Endothelial cell of umbilical vein (primary cell): ENCODE results near the gene FGR. TPM values are rescaled to one million over a fixed set of nuclear protein-coding genes. Genes with fewer than 3 reads are reported as not detected.
A peak's percentile ranks its signal among the peaks of the same experiment; 100 is the strongest.

Experiments
- BruUV-seq: library from RNA; stranded (reverse); fragments of 400-500 nt; replicated peaks from 2 replicates; lab custom pipeline; 2021; lab: Mats Ljungman, UMichigan
- CTCF ChIA-PET: fragments of 300-600, 350-600 bp; sonication (Branson Sonifier 250); formaldehyde crosslinking; loops from one replicate; lab custom pipeline; 2021; ENCODE audit warnings: antibody characterized with exemption, inconsistent platforms; lab: Charles Lee
- POLR2A ChIA-PET: fragments of 300-600, 350-600 bp; sonication (Branson Sonifier 250); formaldehyde crosslinking; loops from one replicate; lab custom pipeline; 2021; ENCODE audit warnings: antibody characterized with exemption, inconsistent platforms; lab: Charles Lee
- DNase-seq: peaks from one replicate; pipeline ENCODE4 v3.0.0-alpha.2; 2011; ENCODE audit warnings: low read depth, low spot score
- FAIRE-seq: peaks from 2 replicates; lab custom pipeline; 2011; peaks lifted over from hg19 to GRCh38; lab: Jason Lieb, UNC
- H2AFZ ChIP-seq: 2 replicates; pipeline ENCODE4 v1.6.0; 2012; ENCODE audit warnings: low read depth, low read length, control low read depth, inconsistent platforms
- H3K27ac ChIP-seq: 2 replicates; pipeline ENCODE4 v1.5.1; 2011; ENCODE audit warnings: low read depth, mild to moderate bottlenecking, control low read depth, low read length, moderate library complexity; ENCODE audit not compliant: insufficient read depth
- H3K27me3 ChIP-seq, 2 experiments: 2 replicates each; pipeline versions ENCODE4 v1.6.0 to v1.6.1; 2011; ENCODE audit warnings: low read length in 2 of 2, mixed read lengths in 1 of 2; ENCODE audit not compliant: control insufficient read depth in 2 of 2, insufficient read depth in 2 of 2
- H3K36me3 ChIP-seq, 2 experiments: 2 replicates in 1 of 2; 3 replicates in 1 of 2; pipeline ENCODE4 v1.5.1; 2011; ENCODE audit warnings: low read length in 2 of 2, mild to moderate bottlenecking in 1 of 2, moderate library complexity in 1 of 2; ENCODE audit not compliant: control insufficient read depth in 2 of 2, insufficient read depth in 2 of 2; ENCODE audit errors: extremely low read depth in 1 of 2
- H3K4me1 ChIP-seq: 3 replicates; pipeline ENCODE4 v1.5.1; 2011; ENCODE audit warnings: mild to moderate bottlenecking, low read length; ENCODE audit not compliant: control insufficient read depth, insufficient read depth; ENCODE audit errors: extremely low read depth
- H3K4me2 ChIP-seq: 2 replicates; pipeline ENCODE4 v1.6.1; 2011; ENCODE audit warnings: low read length, control low read depth, mixed read lengths; ENCODE audit not compliant: insufficient read depth
- H3K4me3 ChIP-seq, 3 experiments: fragments of 200-600 bp in 1 of 3; sonication (generic), shearing (Covaris generic) in 1 of 3; replicated peaks in 1 of 3; 2 replicates each; pipeline ENCODE4 v1.5.1; 2011 to 2016; ENCODE audit warnings: control low read depth in 3 of 3, low read length in 3 of 3, mild to moderate bottlenecking in 2 of 3, inconsistent platforms in 1 of 3, low read depth in 1 of 3, moderate library complexity in 1 of 3; ENCODE audit not compliant: insufficient read depth in 1 of 3
- H3K79me2 ChIP-seq: 2 replicates; pipeline ENCODE4 v1.6.0; 2012; ENCODE audit warnings: low read length, inconsistent platforms; ENCODE audit not compliant: control insufficient read depth, insufficient read depth
- H3K9ac ChIP-seq: replicated peaks from 2 replicates; pipeline ENCODE3; 2011; ENCODE audit warnings: low read length, control low read depth; ENCODE audit not compliant: insufficient read depth; ENCODE audit errors: extremely low read depth
- H3K9me1 ChIP-seq: replicated peaks from 3 replicates; pipeline ENCODE4 v1.6.0; 2011; ENCODE audit warnings: mild to moderate bottlenecking, low read length; ENCODE audit not compliant: control insufficient read depth, insufficient read depth; ENCODE audit errors: extremely low read depth
- H3K9me3 ChIP-seq: replicated peaks from 2 replicates; pipeline ENCODE4 v1.5.1; 2012; ENCODE audit warnings: low read length, inconsistent platforms; ENCODE audit not compliant: control insufficient read depth, insufficient read depth
- H4K20me1 ChIP-seq: replicated peaks from 2 replicates; pipeline ENCODE3; 2011; ENCODE audit warnings: mild to moderate bottlenecking, low read length; ENCODE audit not compliant: control insufficient read depth, insufficient read depth; ENCODE audit errors: extremely low read depth
- EZH2 ChIP-seq: IDR thresholded peaks from 2 replicates; pipeline ENCODE4 v1.6.1; 2012; ENCODE audit warnings: borderline replicate concordance, low read depth, mild to moderate bottlenecking, moderate library complexity, low read length, inconsistent platforms; ENCODE audit not compliant: severe bottlenecking
- FOS ChIP-seq: IDR thresholded peaks from 2 replicates; pipeline ENCODE4 v1.6.1; 2011; ENCODE audit warnings: mild to moderate bottlenecking, low read length, moderate library complexity, borderline replicate concordance; ENCODE audit not compliant: insufficient read depth
- GATA2 ChIP-seq: IDR thresholded peaks from 2 replicates; pipeline ENCODE4 v1.7.0; 2011; ENCODE audit warnings: low read depth, mild to moderate bottlenecking, moderate library complexity, mixed read lengths, low read length; ENCODE audit not compliant: insufficient read length, insufficient read depth
- JUN ChIP-seq: IDR thresholded peaks from 2 replicates; pipeline ENCODE4 v1.6.1; 2011; ENCODE audit warnings: borderline replicate concordance, low read depth; ENCODE audit not compliant: insufficient read length, insufficient read depth
- MYC ChIP-seq: IDR thresholded peaks from one replicate; pipeline ENCODE4 v1.6.1; 2011; ENCODE audit warnings: mild to moderate bottlenecking, low read depth, low read length
- POLR2A ChIP-seq: IDR thresholded peaks from 2 replicates; pipeline ENCODE4 v1.6.1; 2012; ENCODE audit warnings: low read depth, mild to moderate bottlenecking, control low read depth, low read length
- POLR2AphosphoS5 ChIP-seq: IDR thresholded peaks from 2 replicates; pipeline ENCODE4 v1.6.1; 2012; ENCODE audit warnings: low read depth, mild to moderate bottlenecking, control low read depth, low read length, moderate library complexity; ENCODE audit not compliant: insufficient read depth
- dilution Hi-C: fragments of 300-500 bp; cut with MboI; formaldehyde crosslinking; loops from one replicate; pipeline ENCODE4 v1.15.0; 2019; ENCODE audit warnings: low sequenced_read_pairs; ENCODE audit not compliant: extremely low pct_ligation_motif_present
- intact Hi-C: fragments of 100-400 bp; cut with micrococcal nuclease; formaldehyde crosslinking; loops from one replicate; pipeline ENCODE4 v1.10.0; 2022
- polyA plus RNA-seq, 4 experiments: library from polyadenylated mRNA; depleted of rRNA in 3 of 4; stranded (reverse) in 3 of 4; unstranded in 1 of 4; fragments of >200 nt; gene quantifications; 2 replicates each; pipeline versions ENCODE4 v1.2.1 to v1.2.3, GENCODE V29; 2011 to 2012; ENCODE audit warnings: missing spikeins in 1 of 4
- total RNA-seq: library from RNA; stranded (reverse); gene quantifications from 2 replicates; pipeline ENCODE4 v1.2.3, GENCODE V29; 2021
- TF ChIP-seq, protein P1 (sequence below), 2 donors: IDR thresholded peaks; 1 replicate in 1 of 2; 2 replicates in 1 of 2; pipeline ENCODE4 v1.5.1; 2011; ENCODE audit warnings: low read length in 2 of 2, mild to moderate bottlenecking in 2 of 2, moderate library complexity in 2 of 2, control low read depth in 1 of 2, inconsistent platforms in 1 of 2, low read depth in 1 of 2; ENCODE audit not compliant: insufficient read depth in 1 of 2; ENCODE audit errors: extremely low read depth in 1 of 2
- TF ChIP-seq, protein P2 (sequence below): IDR thresholded peaks from 2 replicates; pipeline ENCODE4 v1.6.1; 2011; ENCODE audit not compliant: insufficient read depth, insufficient read length

The FGR gene
- total and polyA plus RNA-seq, 2 donors (not counting 3 experiments of a cell fraction or from before 2014, with no cell fraction given), result 0.18 TPM; not detected in 1

DNA sequence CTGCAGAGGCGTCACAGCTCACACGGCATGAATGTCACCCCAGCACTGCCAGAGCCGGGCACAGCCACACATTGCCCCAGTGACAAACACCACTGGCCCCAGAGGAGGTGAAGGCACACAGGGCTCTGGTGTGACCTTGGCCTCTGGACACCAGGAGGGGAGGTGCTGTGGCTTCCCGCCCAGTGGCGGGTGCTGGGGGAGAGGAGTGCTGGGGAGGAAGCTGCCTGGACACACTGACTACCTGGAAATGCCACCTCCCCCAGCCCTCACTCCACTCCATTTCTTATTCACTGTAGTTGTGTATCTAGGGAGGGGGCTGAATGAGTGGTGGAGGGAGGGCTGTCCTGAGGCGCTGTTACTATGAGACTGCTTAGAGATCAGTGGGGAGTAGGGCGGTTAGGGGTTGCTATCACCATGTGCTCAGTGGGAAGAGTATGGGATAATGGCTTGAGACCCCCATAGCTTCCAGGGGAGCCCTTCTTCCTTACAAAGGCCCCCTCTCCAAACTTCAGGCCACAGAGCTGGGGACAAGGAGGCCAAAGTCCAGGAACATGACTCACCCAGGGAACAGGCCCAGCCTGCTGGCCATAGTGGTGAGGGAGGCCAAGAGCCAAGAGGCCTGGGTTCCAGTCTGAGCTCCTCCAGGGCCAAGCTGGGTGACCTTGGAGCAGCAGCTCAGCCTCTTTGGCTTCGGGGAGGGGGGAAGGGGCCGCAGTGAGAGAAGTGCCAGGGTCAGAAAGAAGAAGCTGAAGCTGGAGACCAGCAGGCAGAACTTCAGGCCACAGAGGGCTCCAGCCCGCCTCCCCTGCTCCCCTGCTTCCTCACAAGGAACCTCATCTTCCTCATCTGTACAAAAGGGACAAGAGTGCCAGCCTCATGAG lies 71.2 kb downstream of the FGR start:
- H3K4me3 ChIP-seq, result no peak overlapping the region

More for the DNA sequence above, 71.2 kb downstream of the FGR start:
- DNase-seq (no peak), FAIRE-seq (peak; percentile 71)
- peaks cover 0 to 8% of the 10 kb centered on the region in 2 experiments for H3K36me3 ChIP-seq
- no peak overlapping the region for H3K4me2 ChIP-seq
- CTCF ChIA-PET, result interaction anchor here (0.8 to 2.2 kb wide), 5 partner anchors 11 to 147 kb away, joined by 3 to 12 read pairs (median 4); no protein-coding TSS in a partner anchor
- dilution Hi-C loops, result no loop called here
- no peaks in the 10 kb centered on the region for H3K79me2 ChIP-seq
- no peak overlapping the region for H2AFZ ChIP-seq
- POLR2A ChIA-PET, result interaction anchor here (0.6 kb wide), 2 partner anchors 40 to 76 kb away, joined by 3 to 4 read pairs; partner anchors contain the start of gene AHDC1
- no peaks in the 10 kb centered on the region for H3K9me3 ChIP-seq
- H4K20me1 ChIP-seq, result no peaks in the 10 kb centered on the region
- TF ChIP-seq, protein P1, sequence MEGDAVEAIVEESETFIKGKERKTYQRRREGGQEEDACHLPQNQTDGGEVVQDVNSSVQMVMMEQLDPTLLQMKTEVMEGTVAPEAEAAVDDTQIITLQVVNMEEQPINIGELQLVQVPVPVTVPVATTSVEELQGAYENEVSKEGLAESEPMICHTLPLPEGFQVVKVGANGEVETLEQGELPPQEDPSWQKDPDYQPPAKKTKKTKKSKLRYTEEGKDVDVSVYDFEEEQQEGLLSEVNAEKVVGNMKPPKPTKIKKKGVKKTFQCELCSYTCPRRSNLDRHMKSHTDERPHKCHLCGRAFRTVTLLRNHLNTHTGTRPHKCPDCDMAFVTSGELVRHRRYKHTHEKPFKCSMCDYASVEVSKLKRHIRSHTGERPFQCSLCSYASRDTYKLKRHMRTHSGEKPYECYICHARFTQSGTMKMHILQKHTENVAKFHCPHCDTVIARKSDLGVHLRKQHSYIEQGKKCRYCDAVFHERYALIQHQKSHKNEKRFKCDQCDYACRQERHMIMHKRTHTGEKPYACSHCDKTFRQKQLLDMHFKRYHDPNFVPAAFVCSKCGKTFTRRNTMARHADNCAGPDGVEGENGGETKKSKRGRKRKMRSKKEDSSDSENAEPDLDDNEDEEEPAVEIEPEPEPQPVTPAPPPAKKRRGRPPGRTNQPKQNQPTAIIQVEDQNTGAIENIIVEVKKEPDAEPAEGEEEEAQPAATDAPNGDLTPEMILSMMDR (IDR thresholded peaks at IDR 0.05; ENCODE audit: extremely low read depth in 1 of 2, insufficient read depth in 1 of 2, low read depth in 1 of 2, low read length in 2 of 2), result no peak
- no peak for TF ChIP-seq FOS
- TF ChIP-seq GATA2, result no peak
- no peak for TF ChIP-seq EZH2
- TF ChIP-seq MYC, result no peak
- no peak for TF ChIP-seq POLR2AphosphoS5
- TF ChIP-seq, protein P2, sequence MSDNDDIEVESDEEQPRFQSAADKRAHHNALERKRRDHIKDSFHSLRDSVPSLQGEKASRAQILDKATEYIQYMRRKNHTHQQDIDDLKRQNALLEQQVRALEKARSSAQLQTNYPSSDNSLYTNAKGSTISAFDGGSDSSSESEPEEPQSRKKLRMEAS, result no peak
- TF ChIP-seq POLR2A, result no peak
- no peak for TF ChIP-seq JUN
- intact Hi-C loops, result no loop called here
- H3K9ac ChIP-seq, result no peak overlapping the region
- H3K9me1 ChIP-seq, result no peaks in the 10 kb centered on the region
- peaks cover 4% of the 10 kb centered on the region for H3K4me1 ChIP-seq
- H3K27me3 ChIP-seq, result no peaks in the 10 kb centered on the region
- no TSS peak for BruUV-seq
- no peak overlapping the region for H3K27ac ChIP-seq
